NCI-H2107 (cell line): Measurements from ENCODE around the gene RAB5IF.
A peak's percentile ranks its signal among the peaks of the same experiment; 100 is the strongest.
"Not testable (repeated sequence)": the region's sequence is repeated elsewhere in the genome, so short reads cannot be mapped to it uniquely, and the experiment has no call there.

ENCODE experiments used
- DNase-seq: peaks from one replicate; lab custom pipeline; 2025; lab: John Stamatoyannopoulos, UW

RAB5IF gene, protein sequence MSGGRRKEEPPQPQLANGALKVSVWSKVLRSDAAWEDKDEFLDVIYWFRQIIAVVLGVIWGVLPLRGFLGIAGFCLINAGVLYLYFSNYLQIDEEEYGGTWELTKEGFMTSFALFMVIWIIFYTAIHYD

DNA sequence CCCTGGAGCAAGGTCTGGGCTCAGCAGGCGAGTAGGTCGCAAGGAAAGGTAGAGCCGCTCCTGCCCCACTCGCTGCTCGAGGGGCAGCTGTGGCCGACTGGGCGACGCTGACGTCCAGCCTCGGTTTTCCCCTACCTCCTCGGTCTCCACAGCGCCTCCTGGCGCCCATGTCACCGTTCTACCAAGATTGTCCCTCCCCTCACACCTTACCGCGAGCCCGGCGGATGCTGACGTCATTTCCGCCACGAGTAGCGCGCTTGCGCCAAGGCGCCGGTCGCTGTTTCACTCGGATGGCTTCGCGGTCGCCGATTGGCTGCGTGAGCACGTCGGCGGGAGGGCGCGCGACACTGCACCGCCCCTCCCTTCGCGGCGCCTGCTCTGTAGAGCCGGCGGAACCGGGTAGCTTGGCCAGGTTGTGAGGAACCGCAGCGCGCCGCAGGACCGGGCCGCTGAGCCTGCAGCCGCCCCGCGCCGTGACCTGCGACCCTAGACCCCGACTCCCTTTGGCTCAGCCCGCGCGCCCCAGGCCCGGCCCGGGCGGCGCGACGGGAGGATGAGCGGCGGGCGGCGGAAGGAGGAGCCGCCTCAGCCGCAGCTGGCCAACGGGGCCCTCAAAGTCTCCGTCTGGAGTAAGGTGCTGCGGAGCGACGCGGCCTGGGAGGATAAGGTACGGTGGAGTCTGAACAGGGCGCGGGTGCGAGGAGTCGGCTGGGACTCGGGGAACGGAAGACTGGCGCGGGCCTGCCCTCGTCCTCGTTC, at the start of gene RAB5IF:
RAB5IF (plus strand) TSS at position 381 of the 759 bp plus-strand sequence; CDS start at position 554, 173 bp downstream.
- peak; percentile 90 for DNase-seq

DNA sequence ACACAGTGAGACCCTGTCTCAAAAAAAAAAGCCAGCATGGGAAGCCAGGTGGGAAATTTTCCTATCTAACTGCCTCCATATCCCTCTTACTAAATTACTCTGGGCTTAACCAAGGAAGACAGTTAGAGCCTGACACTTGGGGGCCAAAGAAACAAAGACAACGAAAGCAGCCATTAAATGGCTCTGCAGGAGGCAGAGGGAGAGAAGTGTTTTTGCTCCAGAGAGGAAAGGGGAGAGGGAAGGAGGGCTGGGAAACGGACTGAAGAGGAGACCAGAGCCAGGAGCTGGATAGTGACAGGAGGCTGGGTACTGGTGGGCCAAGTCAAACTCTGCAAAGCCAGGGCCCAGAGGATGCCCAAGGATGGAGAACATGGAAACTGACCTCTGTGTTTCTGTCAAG, 42.9 kb upstream of the RAB5IF start:
- no peak for DNase-seq

DNA sequence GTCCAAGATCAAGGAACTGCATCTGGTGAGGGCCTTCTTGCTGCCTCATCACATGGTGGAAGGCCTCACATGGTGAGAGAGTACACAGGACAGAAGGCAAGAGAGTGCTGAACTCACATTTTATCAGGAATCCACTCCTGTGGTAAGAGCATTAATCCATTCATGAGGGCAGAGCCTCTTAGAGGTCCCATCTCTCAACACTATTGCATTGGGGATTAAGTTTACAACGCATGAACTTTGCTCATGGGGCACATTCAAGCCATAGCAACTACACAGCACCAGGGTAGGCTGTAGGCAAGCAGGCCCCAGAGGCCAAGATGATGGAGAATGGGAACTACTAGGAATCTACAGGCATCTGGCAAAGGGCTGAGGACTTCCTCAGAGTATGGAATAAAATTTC, 42.2 kb upstream of the RAB5IF start:
- no peak for DNase-seq

DNA sequence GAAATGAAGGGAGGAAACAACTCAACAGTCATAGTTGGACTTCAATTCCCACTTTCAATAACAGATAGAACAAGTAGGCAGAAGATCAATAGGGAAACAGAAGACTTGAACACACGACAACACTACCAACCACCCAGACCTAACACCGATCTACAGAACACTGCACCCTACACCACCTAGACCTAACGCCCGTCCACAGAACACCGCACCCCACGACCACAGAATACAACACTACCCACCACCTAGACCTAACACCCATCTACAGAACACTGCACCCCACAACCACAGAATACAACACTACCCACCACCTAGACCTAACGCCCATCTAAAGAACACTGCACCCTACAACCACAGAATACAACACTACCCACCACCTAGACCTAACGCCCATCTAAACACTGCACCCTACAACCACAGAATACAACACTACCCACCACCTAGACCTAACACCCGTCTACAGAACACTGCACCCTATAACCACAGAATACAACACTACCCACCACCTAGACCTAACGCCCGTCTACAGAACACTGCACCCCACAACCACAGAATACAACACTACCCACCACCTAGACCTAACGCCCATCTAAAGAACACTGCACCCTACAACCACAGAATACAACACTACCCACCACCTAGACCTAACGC, 41.4 kb upstream of the RAB5IF start:
- DNase-seq = not testable (repeated sequence)

DNA sequence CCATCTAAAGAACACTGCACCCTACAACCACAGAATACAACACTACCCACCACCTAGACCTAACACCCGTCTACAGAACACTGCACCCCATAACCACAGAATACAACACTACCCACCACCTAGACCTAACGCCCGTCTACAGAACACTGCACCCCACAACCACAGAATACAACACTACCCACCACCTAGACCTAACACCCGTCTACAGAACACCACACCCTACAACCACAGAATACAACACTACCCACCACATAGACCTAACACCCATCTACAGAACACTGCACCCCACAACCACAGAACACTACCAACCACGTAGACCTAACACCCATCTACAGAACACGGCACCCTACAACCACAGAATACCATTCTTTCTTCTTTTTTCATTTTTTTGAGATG, 40.9 kb upstream of the RAB5IF start:
- not testable (repeated sequence) for DNase-seq

DNA sequence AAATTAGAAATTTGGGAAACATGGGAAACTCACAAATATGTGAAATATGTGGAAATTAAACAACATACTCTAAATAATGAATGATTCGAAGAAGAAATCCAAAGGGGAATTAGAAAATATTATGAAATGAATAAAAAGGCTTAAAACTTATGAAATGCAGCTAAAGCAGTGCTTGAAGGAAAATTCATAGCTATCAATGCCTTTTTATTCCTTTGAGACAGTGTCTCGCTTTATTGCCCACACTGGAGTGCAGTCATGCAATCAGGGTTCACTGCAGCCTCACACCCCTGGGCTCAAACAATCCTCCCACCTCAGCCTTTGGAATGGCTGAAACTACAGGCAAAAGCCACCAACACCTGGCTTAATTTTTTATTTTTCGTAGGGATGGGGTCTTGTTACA, 40.1 kb upstream of the RAB5IF start:
- DNase-seq = no peak

DNA sequence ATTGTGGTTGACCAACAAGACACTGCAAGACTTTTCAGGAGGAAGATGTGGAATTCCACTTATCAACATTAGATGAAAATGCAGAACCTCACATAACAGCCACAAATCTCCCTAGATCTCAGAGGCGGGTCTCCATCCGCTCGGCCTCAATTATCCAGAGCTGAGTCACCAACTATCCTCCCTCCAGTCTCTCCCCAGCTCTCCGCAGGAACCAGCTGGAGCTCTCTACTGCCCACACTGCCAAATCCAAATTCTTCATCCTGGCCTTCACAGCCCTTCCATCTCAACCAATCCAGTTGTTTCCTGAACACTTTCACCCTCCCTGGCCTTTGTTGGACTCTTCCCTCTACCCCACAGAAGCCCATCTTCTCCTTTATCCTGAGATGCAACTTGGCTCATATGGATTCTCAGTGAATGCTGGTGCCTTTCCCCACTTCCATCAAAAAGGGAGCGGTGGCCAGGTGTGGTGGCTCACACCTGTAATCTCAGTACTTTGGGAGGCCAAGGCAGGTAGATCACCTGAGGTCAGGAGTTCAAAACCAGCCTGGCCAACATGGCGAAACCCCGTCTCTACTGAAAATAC, 35.6 kb upstream of the RAB5IF start:
- DNase-seq = no peak

DNA sequence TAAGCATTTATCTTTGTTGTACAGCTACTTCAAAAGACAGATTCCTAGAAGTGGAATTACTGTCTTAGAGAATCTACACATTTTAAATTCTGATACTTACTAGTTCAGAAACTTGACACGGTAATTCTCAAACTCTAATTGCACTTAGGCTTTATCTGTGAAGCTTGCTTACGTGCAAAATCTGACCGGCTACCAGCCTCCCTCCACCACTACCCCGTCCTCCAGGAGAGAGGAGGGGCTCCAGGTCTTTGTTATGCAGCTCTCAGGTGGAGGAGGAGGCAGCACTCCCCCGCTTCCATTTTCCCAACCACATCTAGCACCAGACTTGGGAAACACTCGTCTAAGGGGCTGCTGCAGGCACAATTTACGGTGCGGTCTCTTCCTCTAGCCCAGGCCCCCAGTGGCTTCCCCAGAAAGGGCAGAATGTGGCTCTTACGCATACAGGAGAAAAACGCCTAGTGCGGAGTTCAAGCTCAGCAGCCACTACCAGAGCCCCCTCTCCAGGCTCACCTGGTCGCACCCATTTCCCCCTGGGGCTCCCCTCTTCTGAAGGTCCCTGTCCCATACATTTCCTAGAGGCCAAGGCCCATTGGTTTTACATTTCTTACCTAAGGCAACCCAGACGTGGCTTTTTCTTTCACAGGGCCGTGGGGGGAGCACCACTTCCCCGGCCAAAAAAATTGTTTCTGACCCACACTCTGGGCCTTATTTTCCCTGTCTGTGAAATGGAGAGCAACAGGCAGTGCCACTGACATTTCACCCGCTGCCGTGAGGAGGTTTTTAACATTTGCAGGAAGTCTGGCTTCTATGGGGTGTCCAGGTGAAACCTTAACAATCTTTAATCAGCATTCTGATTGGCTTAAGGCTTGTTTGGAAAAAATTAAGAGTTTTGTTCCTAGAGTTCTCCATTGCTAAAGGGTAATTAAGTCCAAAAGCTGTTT, 33.7 kb upstream of the RAB5IF start:
- DNase-seq = no peak

DNA sequence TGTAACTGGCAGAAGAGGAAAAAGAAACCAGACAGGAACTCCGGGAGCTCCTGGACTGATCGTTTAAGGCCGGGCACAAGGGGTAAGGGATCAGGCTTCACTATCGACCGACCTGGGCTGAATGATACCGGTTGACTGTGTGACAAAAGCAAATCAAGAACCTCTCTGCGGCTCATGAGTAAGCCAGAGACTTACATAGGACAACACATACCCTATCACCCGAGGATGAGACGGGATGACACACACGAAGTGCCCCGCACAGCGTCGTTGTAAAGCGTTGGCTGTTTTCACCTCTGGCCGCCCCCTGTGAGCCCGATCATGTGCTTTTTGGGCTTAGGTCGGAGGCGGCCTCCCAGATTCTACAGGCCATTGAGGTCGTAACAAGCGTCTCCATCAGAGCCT, 32.9 kb upstream of the RAB5IF start:
- no peak for DNase-seq

DNA sequence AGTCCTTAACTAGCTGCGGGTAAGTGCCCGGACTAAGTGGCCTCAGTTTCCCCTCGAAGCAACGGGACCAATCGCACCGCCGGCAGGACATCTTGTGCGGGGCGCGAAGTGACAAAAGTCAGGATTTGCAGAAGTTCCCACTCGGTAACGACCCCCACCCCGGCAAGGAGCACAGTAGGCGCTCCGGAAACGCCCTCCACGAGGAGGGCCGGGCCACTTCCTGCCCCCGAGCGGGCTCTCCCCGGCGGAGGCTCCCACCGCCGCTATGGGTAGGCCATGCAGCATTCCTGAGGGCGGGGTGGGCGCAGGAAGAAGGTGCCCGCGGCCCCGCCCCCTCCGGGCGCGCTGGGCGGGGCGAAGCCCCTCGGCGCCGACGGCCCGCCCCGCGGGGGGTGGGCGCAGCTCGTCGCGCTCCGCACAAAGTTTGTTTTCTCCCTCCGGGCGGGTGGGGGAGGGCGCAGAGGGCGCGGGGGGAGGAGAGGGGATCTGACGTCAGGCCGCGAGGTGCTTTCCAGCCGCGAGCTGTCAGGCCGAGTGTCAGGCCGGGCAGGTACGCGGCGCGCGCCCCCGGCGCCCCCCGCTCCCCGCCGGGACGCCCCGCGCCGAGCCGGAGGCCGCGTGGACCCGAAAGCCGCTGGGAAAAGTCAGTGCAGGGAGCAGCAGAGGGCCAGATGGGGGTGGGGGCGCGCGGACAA, 32.3 kb upstream of the RAB5IF start, which contains the start of gene TGIF2:
TGIF2 (plus strand) TSS at position 495 of the 695 bp plus-strand sequence. CDS start 5,178 bp downstream, outside the sequence.
- no peak for DNase-seq

DNA sequence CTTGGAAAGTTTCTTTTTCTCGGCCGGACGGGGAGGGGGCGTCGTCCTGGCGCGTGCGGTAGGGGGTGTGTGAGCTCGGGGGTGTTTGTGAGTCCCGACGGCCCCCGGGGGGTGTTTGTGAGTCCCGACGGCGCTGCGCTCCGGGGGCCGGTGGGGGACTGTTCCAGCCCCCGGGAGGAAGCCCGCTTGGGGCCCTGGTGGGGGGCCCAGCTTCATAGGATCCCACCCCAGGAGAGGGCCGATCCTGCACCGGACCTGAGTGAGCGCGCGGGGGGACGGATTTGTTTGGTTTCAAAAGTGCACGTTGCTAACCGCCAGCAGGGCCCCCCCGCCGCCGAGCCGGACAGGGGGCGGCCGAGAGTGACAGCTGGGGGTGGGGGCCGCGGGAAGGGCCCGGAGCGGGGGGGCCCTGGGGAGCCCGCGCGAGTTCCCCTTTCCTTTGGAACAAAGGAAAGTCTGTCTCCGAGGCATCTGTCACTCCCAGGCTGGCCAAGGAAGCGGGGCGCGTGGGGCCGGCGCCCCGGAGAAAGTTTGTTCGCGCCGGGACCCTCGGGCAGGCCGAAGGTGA, 31.7 kb upstream of the RAB5IF start:
- no peak for DNase-seq

DNA sequence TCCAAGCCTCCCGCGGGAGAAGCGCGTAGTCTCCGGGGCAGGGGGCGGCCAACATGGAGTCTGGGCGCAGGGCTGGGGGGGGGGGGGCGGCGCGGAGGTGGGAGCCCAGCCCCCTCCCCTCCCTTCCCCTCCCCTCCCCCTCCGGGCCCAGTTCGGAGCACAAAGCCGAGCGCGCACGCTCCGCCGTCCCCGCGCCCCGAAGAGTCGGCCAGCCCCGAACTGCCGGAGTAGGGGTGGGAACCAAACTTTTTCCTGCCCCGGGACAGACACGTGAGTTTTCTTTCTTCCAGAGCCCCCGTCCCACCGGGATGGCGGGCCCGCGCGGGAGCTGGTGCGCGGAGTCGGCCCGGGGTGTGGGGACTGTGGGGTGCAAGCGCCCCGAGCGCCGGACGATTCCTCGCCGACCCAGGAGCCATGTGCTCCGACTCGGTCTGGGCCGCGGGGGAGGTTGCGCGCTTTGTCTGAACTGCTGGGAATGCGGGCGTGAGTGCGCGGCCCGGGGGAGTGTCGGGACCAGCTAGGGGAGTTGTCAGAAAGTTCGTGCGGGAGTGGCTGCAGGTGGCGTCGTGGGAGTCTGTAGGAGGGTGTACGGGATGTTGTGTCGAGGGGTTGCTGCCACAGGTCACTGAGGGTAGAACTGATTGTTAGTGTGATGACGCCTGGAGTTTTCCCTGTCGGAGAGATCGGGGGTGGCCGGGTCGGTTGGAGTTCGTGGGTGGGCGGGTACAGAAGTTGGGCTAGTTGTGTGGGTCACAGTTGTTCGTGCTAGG, 31.0 kb upstream of the RAB5IF start:
- DNase-seq = no peak

DNA sequence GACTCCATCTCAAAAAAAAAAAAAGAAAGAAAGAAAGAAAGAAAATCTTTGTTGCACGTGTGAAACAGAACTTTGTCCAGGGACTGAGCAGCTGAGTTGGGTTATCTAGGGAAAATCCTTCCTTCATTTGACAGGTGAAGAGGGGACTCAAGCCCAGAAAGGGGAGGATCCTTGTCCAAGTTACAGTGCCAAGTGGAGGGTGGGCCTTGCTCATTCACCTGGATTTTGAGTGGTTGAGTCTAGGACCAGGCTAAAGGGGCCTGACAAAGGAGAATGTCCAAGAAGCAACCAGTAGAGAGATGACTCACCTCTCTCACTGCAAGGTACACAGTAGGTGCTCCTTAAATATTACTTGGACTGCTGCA, 29.5 kb upstream of the RAB5IF start:
- no peak for DNase-seq

DNA sequence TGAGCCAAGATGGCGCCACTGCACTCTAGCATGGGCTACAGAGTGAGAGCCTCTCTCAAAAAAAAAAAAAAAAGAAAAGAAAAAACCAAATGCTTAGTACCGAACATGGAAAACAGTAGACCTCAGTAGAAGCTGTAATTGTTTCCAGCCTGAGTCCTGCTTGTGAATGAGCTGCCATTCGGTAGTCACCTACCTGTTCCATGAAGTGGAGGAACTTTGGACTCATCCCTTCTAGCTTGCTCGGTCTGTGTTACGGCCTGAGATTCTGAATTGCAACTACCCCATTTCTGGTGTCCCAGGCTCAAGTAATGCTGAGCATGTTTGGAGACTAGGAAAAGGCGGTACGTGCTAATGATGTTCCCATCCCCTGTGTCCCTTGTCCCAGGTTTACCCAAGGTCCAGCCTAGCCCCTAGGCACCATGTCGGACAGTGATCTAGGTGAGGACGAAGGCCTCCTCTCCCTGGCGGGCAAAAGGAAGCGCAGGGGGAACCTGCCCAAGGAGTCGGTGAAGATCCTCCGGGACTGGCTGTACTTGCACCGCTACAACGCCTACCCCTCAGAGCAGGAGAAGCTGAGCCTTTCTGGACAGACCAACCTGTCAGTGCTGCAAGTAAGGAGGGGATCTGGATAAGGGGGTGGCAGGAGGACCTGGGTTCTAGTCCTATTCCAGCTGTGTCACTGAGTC, 27.1 kb upstream of the RAB5IF start:
- no peak for DNase-seq

DNA sequence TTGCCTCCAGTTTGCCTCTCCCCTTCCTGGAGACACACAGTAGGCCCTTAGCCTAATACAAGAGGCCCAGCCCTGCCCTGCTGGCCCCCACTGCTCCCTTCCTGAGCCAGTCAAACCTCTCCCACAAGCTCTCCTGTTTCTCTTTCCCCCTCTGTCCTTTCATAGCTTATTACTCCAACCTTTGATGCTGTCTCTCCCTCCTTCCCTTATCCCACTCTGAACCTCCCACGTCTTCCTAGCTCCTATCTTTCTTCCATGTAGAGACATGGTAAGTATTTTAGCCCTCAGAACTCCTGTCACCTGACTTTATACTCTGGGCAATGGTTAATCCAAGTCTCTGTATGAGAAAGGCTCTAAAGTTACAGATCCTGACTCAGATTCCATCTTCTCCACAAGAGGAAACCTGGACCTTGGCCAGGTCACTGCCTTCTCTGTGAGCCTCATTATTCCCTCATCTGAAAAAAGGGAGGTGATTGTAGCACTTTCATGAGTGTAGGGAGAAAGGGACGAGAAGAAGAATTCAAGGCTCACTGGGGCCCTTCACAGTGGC, 25.5 kb upstream of the RAB5IF start:
- no peak for DNase-seq

DNA sequence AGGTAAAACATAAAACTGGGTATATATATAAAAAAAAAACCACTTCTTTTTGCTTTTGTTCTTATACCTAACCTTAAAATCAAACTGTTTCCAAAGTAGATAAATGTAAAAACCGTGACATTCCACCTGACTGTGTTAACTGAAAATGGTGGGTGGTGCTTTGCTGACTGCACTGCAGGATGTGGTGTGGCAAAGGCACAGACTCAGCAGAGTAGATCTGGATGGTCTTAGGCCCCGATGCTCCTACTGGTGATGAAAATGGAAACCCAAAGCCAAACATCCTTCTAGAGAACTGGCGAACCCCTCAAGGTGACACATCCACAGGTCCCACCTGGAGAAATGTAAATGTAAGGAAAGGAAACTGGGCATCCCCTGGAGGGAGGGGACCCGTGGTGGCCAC, 23.3 kb upstream of the RAB5IF start:
- no peak for DNase-seq

DNA sequence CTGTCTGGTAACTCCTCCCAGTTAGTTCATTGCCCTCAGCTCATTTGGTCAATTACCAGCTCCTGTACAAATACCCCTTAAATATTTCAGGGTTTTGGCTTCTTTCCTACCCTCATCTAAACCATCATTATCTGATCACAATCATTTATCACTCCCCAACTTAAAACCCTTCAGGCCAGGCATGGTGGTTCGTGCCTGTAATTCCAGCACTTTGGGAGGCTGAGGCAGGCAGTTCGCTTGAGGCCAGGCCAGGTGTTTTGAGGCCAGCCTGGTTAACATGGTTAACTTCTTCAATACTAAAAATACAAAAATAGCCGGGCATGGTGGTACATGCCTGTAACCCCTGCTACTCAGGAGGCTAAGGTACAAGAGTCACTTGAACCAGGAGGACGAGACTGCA, 22.8 kb upstream of the RAB5IF start:
- DNase-seq = no peak

DNA sequence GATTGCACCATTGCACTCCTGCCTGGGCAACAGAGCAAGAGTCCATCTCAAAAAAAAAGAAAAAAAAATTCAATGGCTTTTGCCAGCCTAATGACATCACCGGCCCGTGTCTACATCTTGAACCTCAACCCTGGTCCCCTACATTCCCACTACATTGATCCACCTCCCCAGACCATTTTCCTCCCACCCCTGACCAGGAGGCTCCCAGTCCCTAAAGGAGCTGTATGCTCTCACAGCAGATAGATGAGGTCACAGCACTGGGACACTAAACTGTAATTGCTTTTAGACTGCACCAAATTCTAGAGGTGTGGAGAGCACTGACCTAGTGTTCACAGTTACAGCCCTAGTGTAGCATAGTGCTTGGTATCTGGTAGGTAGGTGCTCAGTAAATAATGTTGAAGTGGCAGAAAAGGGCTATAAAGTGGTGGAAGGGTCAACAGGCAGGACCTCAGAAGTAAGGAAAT, 21.5 kb upstream of the RAB5IF start:
- DNase-seq = no peak
